ENCODE measurements around the gene OR6N1. TPM values are rescaled to one million over a fixed set of nuclear protein-coding genes. Genes with fewer than 3 reads are reported as not detected.
A peak's percentile ranks its signal among the peaks of the same experiment; 100 is the strongest.

Gene OR6N1
- total and polyA plus RNA-seq, 3 experiments from 2014 or later, result not detected

DNA sequence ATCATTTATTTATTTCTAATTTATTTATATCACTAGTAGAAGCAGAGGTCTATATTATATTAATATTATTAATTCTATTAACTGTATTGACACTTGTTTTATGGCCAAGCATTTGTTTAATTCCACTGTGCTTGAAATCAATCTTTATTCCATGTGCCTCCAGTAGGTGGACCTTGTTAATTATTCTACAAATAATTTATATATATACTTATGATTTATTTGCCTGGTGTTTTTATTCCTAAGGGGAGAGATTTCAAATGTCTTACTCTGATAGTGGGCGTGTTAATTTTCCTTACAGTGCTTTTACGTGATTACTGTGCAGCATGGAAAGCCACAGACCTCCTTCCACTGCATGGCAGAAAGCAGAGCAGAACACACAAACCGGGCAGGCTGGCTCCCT lies 26.5 kb upstream of the OR6N1 start:
- H3K36me3 Mint-ChIP-seq, result no peaks in the 10 kb centered on the region
- Histone ChIP-seq H3K4me3 (ENCODE audit: low read length) (no peak overlapping the region), H3K27ac (ENCODE audit: low read depth, low read length) (no peak overlapping the region), H3K27me3 (ENCODE audit: insufficient read depth, low read length, poor library complexity, severe bottlenecking) (no peaks in the 10 kb centered on the region), H3K4me1 (ENCODE audit: insufficient read depth, low read length) (no peaks in the 10 kb centered on the region), H3K36me3 (ENCODE audit: insufficient read depth, low read length) (no peaks in the 10 kb centered on the region), H3K9me3 (ENCODE audit: low read length) (no peaks in the 10 kb centered on the region)
- ChIA-PET CTCF (no interaction called here), POLR2A (no interaction called here)
- H3K9me3 Mint-ChIP-seq, result no peaks in the 10 kb centered on the region
- no peak overlapping the region for H3K27ac Mint-ChIP-seq
- H3K27me3 Mint-ChIP-seq, result peaks cover 13 to 17% of the 10 kb centered on the region in 2 donors
- no peak for DNase-seq
- H3K4me1 Mint-ChIP-seq, result no peaks in the 10 kb centered on the region
- H3K4me3 Mint-ChIP-seq, result no peak overlapping the region

DNA sequence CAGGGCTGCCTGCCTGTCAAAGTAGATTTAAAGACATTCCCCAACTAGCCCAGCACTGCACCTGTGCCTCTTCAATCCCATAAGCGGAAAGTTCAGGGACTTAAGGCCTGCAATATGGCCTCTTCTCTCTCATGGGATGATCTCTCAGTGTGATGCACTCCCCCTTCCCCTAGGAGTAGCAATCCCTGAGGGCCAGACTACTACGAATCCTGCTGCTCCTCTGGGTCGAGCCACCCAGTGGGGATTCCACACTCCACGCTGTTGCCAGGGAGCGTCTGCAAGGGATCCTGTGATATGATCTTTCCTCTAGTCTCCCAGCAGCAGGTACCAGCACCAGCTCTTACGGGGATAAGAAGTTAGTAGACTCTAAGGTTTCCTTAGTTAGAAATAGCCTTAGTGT lies 22.3 kb upstream of the OR6N1 start:
- no peaks in the 10 kb centered on the region for H3K9me3 Mint-ChIP-seq
- H3K4me1 ChIP-seq (ENCODE audit: insufficient read depth, low read length), result no peaks in the 10 kb centered on the region
- H3K4me3 Mint-ChIP-seq, result no peak overlapping the region
- no peaks in the 10 kb centered on the region for H3K9me3 ChIP-seq (ENCODE audit: low read length)
- peaks cover 2 to 7% of the 10 kb centered on the region in 2 donors for H3K27me3 Mint-ChIP-seq
- no peak overlapping the region for H3K27ac ChIP-seq (ENCODE audit: low read depth, low read length)
- no peak overlapping the region for H3K4me3 ChIP-seq (ENCODE audit: low read length)
- CTCF ChIA-PET, result interaction anchor here (0.8 to 2.5 kb wide), 3 partner anchors 13 to 278 kb away, joined by 3 to 6 read pairs (median 5); no protein-coding TSS in a partner anchor
- no peaks in the 10 kb centered on the region for H3K36me3 ChIP-seq (ENCODE audit: insufficient read depth, low read length)
- H3K36me3 Mint-ChIP-seq, result no peaks in the 10 kb centered on the region
- H3K4me1 Mint-ChIP-seq, result no peaks in the 10 kb centered on the region
- no peaks in the 10 kb centered on the region for H3K27me3 ChIP-seq (ENCODE audit: insufficient read depth, low read length, poor library complexity, severe bottlenecking)
- POLR2A ChIA-PET, result no interaction called here
- no peak for DNase-seq
- no peak overlapping the region for H3K27ac Mint-ChIP-seq

DNA sequence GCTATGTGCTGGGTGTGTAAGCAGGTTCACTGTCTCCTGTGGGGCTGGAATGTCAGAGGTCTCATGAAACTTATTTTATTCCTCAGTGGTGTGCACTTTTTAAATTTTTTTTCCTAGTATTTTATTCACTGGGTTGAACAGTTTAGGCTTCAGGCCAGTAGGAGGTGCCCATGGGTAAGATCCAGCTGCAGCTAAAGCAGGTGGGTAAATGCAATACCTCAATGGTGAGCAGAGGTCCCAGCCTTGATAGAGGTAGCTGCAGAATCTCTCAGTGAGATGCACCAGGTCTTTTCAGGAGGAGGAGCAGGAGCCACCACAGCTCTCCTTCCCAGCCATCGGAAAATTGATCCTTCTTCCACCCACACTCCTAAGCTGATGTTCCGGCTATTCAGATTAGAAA lies 21.6 kb upstream of the OR6N1 start:
- no peaks in the 10 kb centered on the region for H3K9me3 Mint-ChIP-seq
- ChIA-PET POLR2A (no interaction called here), CTCF (interaction anchor here (0.8 to 0.9 kb wide), 2 partner anchors 14 to 278 kb away, joined by 3 to 5 read pairs; no protein-coding TSS in a partner anchor)

DNA sequence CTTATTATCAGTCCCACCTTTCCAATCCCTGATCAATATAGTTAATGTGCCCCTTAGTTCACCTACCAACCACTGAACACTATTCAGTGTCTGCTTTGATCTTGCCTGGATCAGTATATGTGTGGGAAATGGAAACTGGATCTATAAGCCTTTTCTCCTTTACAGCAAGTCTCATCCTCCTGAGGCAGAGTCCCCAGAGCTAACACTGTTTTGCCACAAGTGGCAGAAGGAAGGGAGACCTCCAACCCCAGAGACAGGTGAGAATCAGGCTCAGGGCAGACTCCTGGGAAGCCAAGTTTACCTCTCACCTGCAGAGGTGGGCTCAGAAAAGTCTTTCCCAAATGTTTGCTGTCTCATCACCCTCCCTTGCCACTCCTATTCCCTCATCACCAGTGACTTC lies 9.1 kb upstream of the OR6N1 start, which contains the start of gene OR6N2:
TSS of gene OR6N2 (minus strand) at position 101 of the 400 bp plus-strand sequence. CDS start 3,569 bp downstream, outside the sequence.
- DNase-seq, result no peak
- Mint-ChIP-seq H3K27ac (no peak within 1 kb of the TSS), H3K4me1 (peaks cover 7 to 9% (median 8%) of the 10 kb centered on the region in 3 donors), H3K4me3 (no peak within 1 kb of the TSS), H3K9me3 (no peaks in the 10 kb centered on the region), H3K36me3 (peaks cover 0 to 5% (median 0%) of the 10 kb centered on the region in 3 donors), H3K27me3 (peaks cover 0 to 4% of the 10 kb centered on the region in 2 donors)
- H3K4me3 ChIP-seq (ENCODE audit: low read length), result no peak within 1 kb of the TSS
- POLR2A ChIA-PET, result no interaction called here
- H3K36me3 ChIP-seq (ENCODE audit: insufficient read depth, low read length), result no peaks in the 10 kb centered on the region
- H3K9me3 ChIP-seq (ENCODE audit: low read length), result no peaks in the 10 kb centered on the region
- no peaks in the 10 kb centered on the region for H3K27me3 ChIP-seq (ENCODE audit: insufficient read depth, low read length, poor library complexity, severe bottlenecking)
- no peaks in the 10 kb centered on the region for H3K4me1 ChIP-seq (ENCODE audit: insufficient read depth, low read length)
- CTCF ChIA-PET, result interaction anchor here (0.6 kb wide), 1 partner anchor 9 kb away, joined by 3 read pairs; no protein-coding TSS in a partner anchor
- no peak within 1 kb of the TSS for H3K27ac ChIP-seq (ENCODE audit: low read depth, low read length)

More for the DNA sequence above, 21.6 kb upstream of the OR6N1 start:
- H3K36me3 Mint-ChIP-seq, result no peaks in the 10 kb centered on the region
- peaks cover 2 to 4% of the 10 kb centered on the region in 2 donors for H3K27me3 Mint-ChIP-seq
- H3K27ac Mint-ChIP-seq, result no peak overlapping the region
- Histone ChIP-seq H3K36me3 (ENCODE audit: insufficient read depth, low read length) (no peaks in the 10 kb centered on the region), H3K4me3 (ENCODE audit: low read length) (no peak overlapping the region), H3K9me3 (ENCODE audit: low read length) (no peaks in the 10 kb centered on the region), H3K27me3 (ENCODE audit: insufficient read depth, low read length, poor library complexity, severe bottlenecking) (no peaks in the 10 kb centered on the region), H3K27ac (ENCODE audit: low read depth, low read length) (no peak overlapping the region), H3K4me1 (ENCODE audit: insufficient read depth, low read length) (no peaks in the 10 kb centered on the region)
- DNase-seq, result peak in 4 of 5 donors; percentile 18 to 58 (median 31)
- no peak overlapping the region for H3K4me3 Mint-ChIP-seq
- H3K4me1 Mint-ChIP-seq, result no peaks in the 10 kb centered on the region

DNA sequence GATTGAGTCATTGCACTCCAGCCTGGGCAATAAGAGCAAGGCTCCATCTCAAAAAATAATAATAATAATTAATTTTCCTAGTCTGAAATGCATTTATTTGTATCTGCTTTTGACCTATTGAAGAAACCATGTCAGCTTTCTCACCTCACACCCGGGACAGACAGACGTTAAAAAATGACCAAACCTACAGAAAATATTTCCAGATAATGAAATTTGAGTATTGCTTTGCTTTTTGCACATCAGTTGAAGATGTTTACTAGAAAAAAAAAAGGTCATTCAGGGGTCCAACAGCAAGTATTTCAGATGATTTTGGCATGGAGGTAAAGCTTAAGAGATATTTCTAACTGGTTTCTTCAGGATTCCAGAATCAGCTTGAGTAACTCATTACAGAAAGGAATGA lies 17.6 kb downstream of the OR6N1 start, which contains the start of gene OR6K6:
TSS of gene OR6K6 (plus strand) at position 301 of the 400 bp plus-strand sequence. CDS start 168 bp downstream, outside the sequence.
- H3K4me1 Mint-ChIP-seq, result no peaks in the 10 kb centered on the region
- H3K36me3 Mint-ChIP-seq, result no peaks in the 10 kb centered on the region
- DNase-seq, result no peak
- H3K9me3 Mint-ChIP-seq, result peaks cover 0 to 2% (median 0%) of the 10 kb centered on the region in 5 donors
- H3K4me3 ChIP-seq (ENCODE audit: low read length), result no peak within 1 kb of the TSS
- ChIA-PET CTCF (no interaction called here), POLR2A (no interaction called here)
- H3K4me1 ChIP-seq (ENCODE audit: insufficient read depth, low read length), result no peaks in the 10 kb centered on the region
- H3K4me3 Mint-ChIP-seq, result no peak within 1 kb of the TSS
- H3K9me3 ChIP-seq (ENCODE audit: low read length), result no peaks in the 10 kb centered on the region
- H3K27ac Mint-ChIP-seq, result no peak within 1 kb of the TSS
- H3K27me3 ChIP-seq (ENCODE audit: insufficient read depth, low read length, poor library complexity, severe bottlenecking), result no peaks in the 10 kb centered on the region
- H3K27ac ChIP-seq (ENCODE audit: low read depth, low read length), result no peak within 1 kb of the TSS
- H3K36me3 ChIP-seq (ENCODE audit: insufficient read depth, low read length), result no peaks in the 10 kb centered on the region
- peaks cover 5 to 28% of the 10 kb centered on the region in 2 donors for H3K27me3 Mint-ChIP-seq

DNA sequence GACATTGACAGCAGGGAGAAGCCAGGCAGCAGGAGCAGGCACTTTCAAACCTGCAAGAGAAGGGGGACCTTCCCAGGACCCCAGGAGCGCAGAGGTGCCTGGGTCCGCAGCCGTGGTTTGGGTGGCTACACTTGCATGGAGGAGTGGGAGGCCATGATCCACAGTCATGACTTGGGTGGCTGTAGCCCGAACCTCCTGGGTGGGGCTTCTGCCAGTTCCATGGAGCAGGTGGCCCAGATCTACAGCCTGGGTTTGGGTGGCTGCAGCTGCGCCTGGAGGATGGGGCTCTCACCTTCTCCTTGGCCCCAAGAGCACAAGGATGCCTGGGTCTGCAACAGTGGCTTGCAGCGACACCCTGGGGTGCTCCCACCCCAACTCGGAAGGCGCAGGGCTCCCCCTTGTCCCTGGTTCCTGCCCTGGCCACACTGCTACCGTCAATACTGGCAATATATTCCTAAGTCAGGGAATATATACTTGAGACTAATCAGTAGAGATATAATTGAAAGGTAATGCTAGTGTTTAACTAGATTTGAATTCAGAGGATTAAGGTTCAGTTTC lies 19.8 kb downstream of the OR6N1 start:
- POLR2A ChIA-PET, result no interaction called here
- Mint-ChIP-seq H3K36me3 (no peaks in the 10 kb centered on the region), H3K9me3 (no peaks in the 10 kb centered on the region)

DNA sequence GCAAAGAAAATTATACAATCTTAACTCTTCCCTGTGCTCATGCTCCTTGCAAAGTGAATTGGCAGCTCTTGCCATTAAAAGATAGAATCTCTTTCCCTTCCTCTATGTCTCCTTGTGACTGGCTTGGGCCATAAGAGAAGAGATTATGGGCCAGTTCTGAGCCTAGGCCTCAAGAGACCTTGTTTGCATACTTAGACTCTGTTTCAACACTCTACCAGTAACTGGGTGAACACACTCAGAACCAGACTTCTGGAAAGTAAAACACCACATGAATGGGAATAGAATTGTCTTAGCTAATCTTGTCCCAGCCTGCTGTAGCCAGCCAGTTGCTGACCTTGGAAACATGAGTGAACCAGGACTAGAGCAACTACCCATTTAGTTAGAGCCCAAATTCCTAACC lies 36.1 kb downstream of the OR6N1 start:
- Histone ChIP-seq H3K27me3 (ENCODE audit: insufficient read depth, low read length, poor library complexity, severe bottlenecking) (no peaks in the 10 kb centered on the region), H3K36me3 (ENCODE audit: insufficient read depth, low read length) (no peaks in the 10 kb centered on the region), H3K4me3 (ENCODE audit: low read length) (no peak overlapping the region), H3K4me1 (ENCODE audit: insufficient read depth, low read length) (no peaks in the 10 kb centered on the region), H3K27ac (ENCODE audit: low read depth, low read length) (no peak overlapping the region), H3K9me3 (ENCODE audit: low read length) (no peaks in the 10 kb centered on the region)
- no peaks in the 10 kb centered on the region for H3K9me3 Mint-ChIP-seq
- peaks cover 4 to 18% of the 10 kb centered on the region in 2 donors for H3K27me3 Mint-ChIP-seq
- peaks cover 0 to 3% (median 0%) of the 10 kb centered on the region in 3 donors for H3K36me3 Mint-ChIP-seq
- CTCF ChIA-PET, result no interaction called here
- DNase-seq, result no peak
- no peak overlapping the region for H3K4me3 Mint-ChIP-seq
- H3K4me1 Mint-ChIP-seq, result no peaks in the 10 kb centered on the region
- no peak overlapping the region for H3K27ac Mint-ChIP-seq
- POLR2A ChIA-PET, result no interaction called here

More for the DNA sequence above, 19.8 kb downstream of the OR6N1 start:
- no peak for DNase-seq
- H3K27ac Mint-ChIP-seq, result no peak overlapping the region
- no peak overlapping the region for H3K4me3 Mint-ChIP-seq
- H3K9me3 ChIP-seq (ENCODE audit: low read length), result no peaks in the 10 kb centered on the region
- CTCF ChIA-PET, result no interaction called here
- H3K4me1 Mint-ChIP-seq, result no peaks in the 10 kb centered on the region
- H3K27ac ChIP-seq (ENCODE audit: low read depth, low read length), result no peak overlapping the region
- H3K36me3 ChIP-seq (ENCODE audit: insufficient read depth, low read length), result no peaks in the 10 kb centered on the region
- no peaks in the 10 kb centered on the region for H3K27me3 ChIP-seq (ENCODE audit: insufficient read depth, low read length, poor library complexity, severe bottlenecking)
- no peaks in the 10 kb centered on the region for H3K4me1 ChIP-seq (ENCODE audit: insufficient read depth, low read length)
- peaks cover 1 to 21% of the 10 kb centered on the region in 2 donors for H3K27me3 Mint-ChIP-seq
- H3K4me3 ChIP-seq (ENCODE audit: low read length), result no peak overlapping the region

DNA sequence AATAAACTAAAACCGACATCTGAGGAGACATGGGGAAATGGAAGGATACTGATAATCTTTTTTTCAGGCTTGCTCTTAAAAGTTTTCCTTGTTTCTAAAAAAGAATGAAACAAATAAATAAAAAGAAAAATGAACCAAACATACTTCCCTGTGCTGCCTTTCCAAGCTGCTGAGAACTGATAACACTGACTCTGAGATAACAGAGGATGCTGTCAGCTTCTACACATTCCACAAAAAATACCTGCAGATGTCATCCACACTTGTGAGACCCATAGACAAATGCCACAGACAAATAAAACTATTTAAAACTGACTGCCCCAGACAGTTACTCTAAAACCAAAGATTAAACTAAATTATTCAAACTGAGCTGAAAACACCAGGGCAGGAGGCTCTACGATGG lies 39.5 kb downstream of the OR6N1 start:
- Mint-ChIP-seq H3K36me3 (no peaks in the 10 kb centered on the region), H3K27ac (no peak overlapping the region), H3K27me3 (peaks cover 1 to 6% of the 10 kb centered on the region in 2 donors), H3K4me3 (no peak overlapping the region), H3K4me1 (peaks cover 0 to 11% (median 5%) of the 10 kb centered on the region in 3 donors), H3K9me3 (no peaks in the 10 kb centered on the region)
- H3K36me3 ChIP-seq (ENCODE audit: insufficient read depth, low read length), result no peaks in the 10 kb centered on the region
- H3K4me1 ChIP-seq (ENCODE audit: insufficient read depth, low read length), result no peaks in the 10 kb centered on the region
- no peaks in the 10 kb centered on the region for H3K9me3 ChIP-seq (ENCODE audit: low read length)
- ChIA-PET POLR2A (no interaction called here), CTCF (no interaction called here)
- DNase-seq, result no peak
- H3K27ac ChIP-seq (ENCODE audit: low read depth, low read length), result no peak overlapping the region
- no peak overlapping the region for H3K4me3 ChIP-seq (ENCODE audit: low read length)
- no peaks in the 10 kb centered on the region for H3K27me3 ChIP-seq (ENCODE audit: insufficient read depth, low read length, poor library complexity, severe bottlenecking)
